Sigmoid colon (tissue), 4 donors: ENCODE results near the gene FHL3.

Experiments used
- EP300 ChIP-seq, 4 donors: sonication (generic); formaldehyde crosslinking; IDR thresholded peaks; one replicate each; pipeline ENCODE4 v1.6.1; 2017; ENCODE audit warnings: antibody characterized with exemption in 4 of 4
- POLR2A ChIP-seq, 2 donors: fragments of 450-650 bp; IDR thresholded peaks; one replicate each; pipeline ENCODE4 v1.6.1; 2016; ENCODE audit warnings: antibody characterized with exemption in 2 of 2, mild to moderate bottlenecking in 2 of 2, moderate library complexity in 2 of 2
- POLR2AphosphoS5 ChIP-seq, 4 donors: sonication (generic); formaldehyde crosslinking; IDR thresholded peaks; one replicate each; pipeline ENCODE4 v1.6.1; 2017; ENCODE audit warnings: antibody characterized with exemption in 4 of 4
- TF ChIP-seq, protein P1 (sequence below), 4 experiments: fragments of 450-650 bp in 3 of 4; fragments of 200-600 bp in 1 of 4; IDR thresholded peaks; one replicate each; pipeline ENCODE4 v1.5.1; 2016 to 2019; ENCODE audit warnings: antibody characterized with exemption in 4 of 4, mild to moderate bottlenecking in 3 of 4, moderate library complexity in 2 of 4

DNA sequence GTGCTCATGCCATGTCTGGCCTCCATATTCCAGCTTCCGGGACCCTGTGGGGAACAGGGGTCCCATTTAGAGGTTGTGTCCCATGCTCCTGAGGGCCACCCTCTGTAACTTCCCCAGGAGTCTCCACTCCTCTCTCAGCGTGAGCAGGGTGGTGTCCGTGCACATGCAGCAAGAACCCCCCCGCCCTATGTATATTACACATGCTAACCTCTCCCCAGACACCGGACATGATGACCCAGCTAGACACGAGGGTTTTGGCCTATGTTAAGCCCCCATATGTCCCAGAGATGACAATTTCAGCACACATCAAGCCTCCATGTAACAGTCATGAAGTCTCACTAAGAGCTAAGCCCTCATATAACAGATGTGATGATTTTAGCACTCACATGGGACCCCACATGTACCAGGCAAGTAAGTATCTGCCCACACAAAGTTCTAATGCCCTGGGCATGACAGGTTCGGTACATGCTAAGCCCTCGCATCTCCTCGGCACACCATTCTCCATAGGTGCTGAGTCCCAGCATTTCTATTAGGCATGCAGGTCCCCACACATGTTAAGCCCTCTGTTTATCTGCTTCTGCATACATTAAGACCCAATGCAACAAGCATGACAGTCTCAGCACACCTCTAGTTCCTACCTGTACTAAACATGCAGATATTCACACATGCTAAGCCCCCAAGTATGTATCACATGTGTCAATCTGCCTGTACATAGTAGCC, 7.1 kb downstream of the FHL3 start:
- TF ChIP-seq, protein P1, sequence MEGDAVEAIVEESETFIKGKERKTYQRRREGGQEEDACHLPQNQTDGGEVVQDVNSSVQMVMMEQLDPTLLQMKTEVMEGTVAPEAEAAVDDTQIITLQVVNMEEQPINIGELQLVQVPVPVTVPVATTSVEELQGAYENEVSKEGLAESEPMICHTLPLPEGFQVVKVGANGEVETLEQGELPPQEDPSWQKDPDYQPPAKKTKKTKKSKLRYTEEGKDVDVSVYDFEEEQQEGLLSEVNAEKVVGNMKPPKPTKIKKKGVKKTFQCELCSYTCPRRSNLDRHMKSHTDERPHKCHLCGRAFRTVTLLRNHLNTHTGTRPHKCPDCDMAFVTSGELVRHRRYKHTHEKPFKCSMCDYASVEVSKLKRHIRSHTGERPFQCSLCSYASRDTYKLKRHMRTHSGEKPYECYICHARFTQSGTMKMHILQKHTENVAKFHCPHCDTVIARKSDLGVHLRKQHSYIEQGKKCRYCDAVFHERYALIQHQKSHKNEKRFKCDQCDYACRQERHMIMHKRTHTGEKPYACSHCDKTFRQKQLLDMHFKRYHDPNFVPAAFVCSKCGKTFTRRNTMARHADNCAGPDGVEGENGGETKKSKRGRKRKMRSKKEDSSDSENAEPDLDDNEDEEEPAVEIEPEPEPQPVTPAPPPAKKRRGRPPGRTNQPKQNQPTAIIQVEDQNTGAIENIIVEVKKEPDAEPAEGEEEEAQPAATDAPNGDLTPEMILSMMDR (IDR thresholded peaks at IDR 0.05) = no peak
- TF ChIP-seq POLR2AphosphoS5 (IDR thresholded peaks at IDR 0.05) (no peak), EP300 (IDR thresholded peaks at IDR 0.05) (no peak), POLR2A (IDR thresholded peaks at IDR 0.05) (no peak)
